Measurements from ENCODE around the gene DDX25. TPM values are rescaled to one million over a fixed set of nuclear protein-coding genes. Genes with fewer than 3 reads are reported as not detected.

The DDX25 gene
- total RNA-seq, 2 donors from 2014 or later: 9.5 TPM; not detected in 1

DNA sequence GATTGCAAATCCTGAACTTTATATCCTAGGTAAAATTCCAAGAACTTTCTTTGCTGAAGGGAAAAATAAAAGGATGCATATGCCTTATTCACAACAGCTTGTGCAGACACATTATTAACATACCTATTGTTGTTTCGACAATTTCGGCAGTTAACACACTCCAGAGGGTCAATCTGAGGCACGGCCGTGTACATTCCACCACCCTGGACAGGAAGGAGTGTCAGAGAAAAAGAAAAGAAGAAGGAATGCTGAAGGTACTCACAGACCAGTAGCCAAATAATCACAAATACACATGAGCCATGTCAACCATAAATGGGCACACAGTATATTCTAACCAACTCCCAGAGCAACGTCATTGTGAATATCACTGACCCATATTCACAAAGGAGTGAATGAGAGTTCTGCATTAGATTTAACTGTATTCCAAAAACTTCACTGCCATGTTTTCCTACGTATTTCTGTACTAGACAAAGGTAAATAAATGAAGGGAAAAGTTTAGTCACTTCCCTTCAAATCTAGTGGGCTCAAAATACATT, 73.9 kb downstream of the DDX25 start:
- Histone ChIP-seq H3K27ac (no peak overlapping the region), H3K27me3 (replicated peaks; ENCODE audit: insufficient read depth) (no peaks in the 10 kb centered on the region), H3K9me3 (no peaks in the 10 kb centered on the region), H3K36me3 (no peaks in the 10 kb centered on the region), H3K4me3 (no peak overlapping the region), H3K4me1 (replicated peaks) (no peaks in the 10 kb centered on the region)
- intact Hi-C loops (cut with DNase I): no loop called here
- DNase-seq (ENCODE audit: low spot score): no peak
- TF ChIP-seq, protein P1, sequence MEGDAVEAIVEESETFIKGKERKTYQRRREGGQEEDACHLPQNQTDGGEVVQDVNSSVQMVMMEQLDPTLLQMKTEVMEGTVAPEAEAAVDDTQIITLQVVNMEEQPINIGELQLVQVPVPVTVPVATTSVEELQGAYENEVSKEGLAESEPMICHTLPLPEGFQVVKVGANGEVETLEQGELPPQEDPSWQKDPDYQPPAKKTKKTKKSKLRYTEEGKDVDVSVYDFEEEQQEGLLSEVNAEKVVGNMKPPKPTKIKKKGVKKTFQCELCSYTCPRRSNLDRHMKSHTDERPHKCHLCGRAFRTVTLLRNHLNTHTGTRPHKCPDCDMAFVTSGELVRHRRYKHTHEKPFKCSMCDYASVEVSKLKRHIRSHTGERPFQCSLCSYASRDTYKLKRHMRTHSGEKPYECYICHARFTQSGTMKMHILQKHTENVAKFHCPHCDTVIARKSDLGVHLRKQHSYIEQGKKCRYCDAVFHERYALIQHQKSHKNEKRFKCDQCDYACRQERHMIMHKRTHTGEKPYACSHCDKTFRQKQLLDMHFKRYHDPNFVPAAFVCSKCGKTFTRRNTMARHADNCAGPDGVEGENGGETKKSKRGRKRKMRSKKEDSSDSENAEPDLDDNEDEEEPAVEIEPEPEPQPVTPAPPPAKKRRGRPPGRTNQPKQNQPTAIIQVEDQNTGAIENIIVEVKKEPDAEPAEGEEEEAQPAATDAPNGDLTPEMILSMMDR (IDR thresholded peaks at IDR 0.05): no peak
- TF ChIP-seq POLR2AphosphoS5 (IDR thresholded peaks at IDR 0.05) (no peak), POLR2A (IDR thresholded peaks at IDR 0.05) (no peak)
- WGBS: 87% methylated on average over 6 of the region's 6 CpGs

Other genes with a start within 250 kb of the DDX25 start
- gene ACRV1, start 223.7 kb upstream of the DDX25 start, total RNA-seq: 10 to 100 TPM in 1 of 2 donors, not detected in 1; 10.8 TPM
- 1 to 10 TPM in 1 of 2 donors, not detected in 1; 3.5 TPM for gene PATE1, start 158.2 kb upstream of the DDX25 start, total RNA-seq
- gene PATE2, start 125.7 kb upstream of the DDX25 start, total RNA-seq: not detected
- not detected for gene PATE3, start 116.4 kb upstream of the DDX25 start, total RNA-seq
- 1 to 10 TPM in 1 of 2 donors, not detected in 1; 3.1 TPM for gene PATE4, start 71.2 kb upstream of the DDX25 start, total RNA-seq
- 1 to 10 TPM; 4.4 to 6.5 TPM for gene HYLS1, start 16.8 kb upstream of the DDX25 start, total RNA-seq
- 10 to 100 TPM in 1 of 2 donors, 1 to 10 TPM in 1; 8.3 to 11.8 TPM for gene PUS3, start 1.3 kb upstream of the DDX25 start, total RNA-seq
- gene VSIG10L2, start 41.5 kb downstream of the DDX25 start, total RNA-seq: 1 to 10 TPM in 1 of 2 donors, under 1 TPM in 1; 0.14 to 1.3 TPM
- 10 to 100 TPM in 1 of 2 donors, 1 to 10 TPM in 1; 9.8 to 26.9 TPM for gene CDON, start 158.4 kb downstream of the DDX25 start, total RNA-seq